Smooth muscle cell of bladder (primary cell): ENCODE data around the gene CFAP99. TPM values are rescaled to one million over a fixed set of nuclear protein-coding genes. Genes with fewer than 3 reads are reported as not detected.

Experiments used
- total RNA-seq: library from RNA; depleted of rRNA; stranded (reverse); fragments of >200 nt; gene quantifications from 2 replicates; pipeline ENCODE4 v1.2.3, GENCODE V29; 2014

The CFAP99 gene
- total RNA-seq = 0.18 TPM in 1 of 2 replicates, not detected in the other

GRCh38 chr4:2418650-2419571 is at the start of gene CFAP99:
CFAP99 (plus strand) TSS chr4:2418955.

DNA sequence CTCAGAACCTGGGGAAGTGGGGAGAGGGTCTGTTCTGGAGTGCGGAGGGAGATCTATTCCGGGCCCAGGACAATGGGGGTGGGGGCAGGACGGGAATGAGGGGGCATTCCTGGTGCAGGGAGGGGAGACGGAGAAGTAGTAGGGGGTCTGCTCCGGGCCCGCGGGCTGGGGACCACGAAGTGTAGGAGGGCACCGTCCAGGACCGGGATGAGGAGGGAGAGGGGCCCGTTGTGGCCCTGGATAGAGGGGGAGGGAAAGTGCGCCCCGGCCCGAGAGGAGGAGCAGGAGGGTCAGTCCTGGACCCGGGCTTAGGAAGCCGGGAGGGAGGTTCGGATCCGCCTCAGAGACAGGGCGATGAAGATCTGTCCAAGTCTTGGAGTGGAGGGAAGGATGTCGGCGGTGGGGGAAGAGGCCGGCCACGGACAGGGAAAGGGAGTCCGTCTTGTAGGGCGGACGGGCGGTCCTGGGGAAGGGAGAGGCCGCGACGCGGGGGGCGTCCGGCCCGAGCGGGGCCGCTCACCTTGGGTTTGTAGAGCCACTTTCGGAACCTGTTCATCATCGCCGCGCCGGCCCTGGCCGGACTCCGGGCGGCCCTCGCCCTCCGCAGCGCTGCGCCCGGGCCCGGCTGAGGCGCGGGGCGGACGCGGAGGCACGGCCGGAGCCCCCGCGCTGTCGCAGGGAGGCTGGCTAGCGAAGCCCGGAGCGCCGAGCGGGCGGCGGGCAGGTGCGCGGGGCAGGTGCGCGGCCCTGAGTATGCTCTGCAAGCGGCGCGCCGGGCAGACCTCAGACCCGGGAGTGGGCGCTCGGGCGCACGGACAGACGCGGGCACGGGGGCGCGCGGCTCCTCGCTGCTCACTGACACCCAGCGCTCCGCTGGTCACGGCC is 748 bp upstream of the CFAP99 start, which contains the start of gene ZFYVE28:
TSS of gene ZFYVE28 (minus strand) at position 881 of the 885 bp plus-strand sequence. CDS start at position 559, 322 bp downstream.

GRCh38 chr4:2468456-2469191 is 49.9 kb downstream of the CFAP99 start, which contains the start of gene RNF4:
RNF4 (plus strand) TSS chr4:2469106; CDS start chr4:2490494, 21,388 bp downstream.

Other genes starting within 250 kb of the CFAP99 start
- 3.4 and 5.4 TPM in 2 replicates for gene HAUS3, start 176.8 kb upstream of the CFAP99 start, total RNA-seq
- gene POLN, start 176.8 kb upstream of the CFAP99 start, total RNA-seq = 2.3 and 4.0 TPM in 2 replicates
- gene MXD4, start 156.8 kb upstream of the CFAP99 start, total RNA-seq = 43.6 and 44.1 TPM in 2 replicates
- gene ZFYVE28, start 310 bp upstream of the CFAP99 start, total RNA-seq = 7.4 and 9.4 TPM in 2 replicates
- 38.3 and 48.0 TPM in 2 replicates for gene RNF4, start 50.2 kb downstream of the CFAP99 start, total RNA-seq
- 6.1 and 7.1 TPM in 2 replicates for gene FAM193A, start 117.7 kb downstream of the CFAP99 start, total RNA-seq